Neural progenitor cell (in vitro differentiated cells): Measurements from ENCODE around the gene C12orf60. TPM values are rescaled to one million over a fixed set of nuclear protein-coding genes. Genes with fewer than 3 reads are reported as not detected.
A peak's percentile ranks its signal among the peaks of the same experiment; 100 is the strongest.

Experiments
- DNase-seq: peaks from one replicate; pipeline ENCODE4 v3.0.0-alpha.2; 2016; ENCODE audit warnings: low spot score
- H2AFZ ChIP-seq: fragments of 200-600 bp; sonication (generic); replicated peaks from 2 replicates; pipeline ENCODE4 v1.6.1; 2016; ENCODE audit warnings: antibody characterized with exemption
- H3F3A ChIP-seq: fragments of 200-600 bp; sonication (generic); 2 replicates; pipeline ENCODE4 v1.6.1; 2016; ENCODE audit warnings: antibody characterized with exemption, low read depth
- H3K27ac ChIP-seq: fragments of 200-600 bp; sonication (generic); 2 replicates; pipeline ENCODE4 v1.5.1; 2016; ENCODE audit warnings: mild to moderate bottlenecking
- H3K27me3 ChIP-seq: fragments of 200-600 bp; sonication (generic); 2 replicates; pipeline ENCODE4 v1.6.1; 2016; ENCODE audit warnings: mild to moderate bottlenecking, moderate library complexity
- H3K36me3 ChIP-seq: fragments of 200-600 bp; sonication (generic); 2 replicates; pipeline ENCODE4 v1.5.1; 2016
- H3K4me1 ChIP-seq: fragments of 200-600 bp; sonication (generic); 2 replicates; pipeline ENCODE4 v1.6.1; 2016; ENCODE audit warnings: mixed run types
- H3K4me2 ChIP-seq: fragments of 200-600 bp; sonication (generic); 2 replicates; pipeline ENCODE4 v1.6.1; 2016
- H3K4me3 ChIP-seq: fragments of 200-600 bp; sonication (generic); 2 replicates; pipeline ENCODE4 v1.5.1; 2016
- H3K79me2 ChIP-seq: fragments of 200-600 bp; sonication (generic); 2 replicates; pipeline ENCODE4 v1.6.1; 2016; ENCODE audit warnings: low read depth
- H3K9ac ChIP-seq: fragments of 200-600 bp; sonication (generic); 2 replicates; pipeline ENCODE4 v1.6.1; 2016
- H3K9me3 ChIP-seq: fragments of 200-600 bp; sonication (generic); 2 replicates; pipeline ENCODE4 v1.5.1; 2016; ENCODE audit warnings: low read depth
- H4K20me1 ChIP-seq: fragments of 200-600 bp; sonication (generic); 2 replicates; pipeline ENCODE4 v1.6.1; 2016; ENCODE audit warnings: low read depth
- H3K27ac Mint-ChIP-seq: 3 replicates; pipeline ENCODE4 v1.8.0; 2021; ENCODE audit warnings: mixed read lengths
- H3K27me3 Mint-ChIP-seq: 2 replicates; pipeline ENCODE4 v1.8.0; 2022; ENCODE audit warnings: low read depth, mild to moderate bottlenecking, inconsistent platforms, moderate library complexity, mixed read lengths; ENCODE audit not compliant: insufficient read depth
- H3K36me3 Mint-ChIP-seq: 3 replicates; pipeline ENCODE4 v1.8.0; 2021; ENCODE audit warnings: mixed read lengths
- H3K4me1 Mint-ChIP-seq: 3 replicates; pipeline ENCODE4 v1.8.0; 2021; ENCODE audit warnings: mixed read lengths
- H3K4me3 Mint-ChIP-seq: 3 replicates; pipeline ENCODE4 v1.8.0; 2021; ENCODE audit warnings: mild to moderate bottlenecking, moderate library complexity, mixed read lengths
- H3K9me3 Mint-ChIP-seq: 3 replicates; pipeline ENCODE4 v1.8.0; 2020; ENCODE audit warnings: mixed read lengths
- CTCF ChIP-seq: fragments of 200-600 bp; sonication (generic); IDR thresholded peaks from 2 replicates; pipeline ENCODE4 v1.5.1; 2017; ENCODE audit warnings: antibody characterized with exemption, mild to moderate bottlenecking
- EZH2 ChIP-seq: fragments of 200-600 bp; sonication (generic); IDR thresholded peaks from 2 replicates; pipeline ENCODE4 v1.6.1; 2017; ENCODE audit warnings: antibody characterized with exemption, mild to moderate bottlenecking, moderate library complexity
- EZH2phosphoT487 ChIP-seq: fragments of 200-600 bp; sonication (generic); IDR thresholded peaks from 2 replicates; pipeline ENCODE4 v1.6.1; 2017; ENCODE audit warnings: antibody characterized with exemption
- total RNA-seq: library from RNA; depleted of rRNA; stranded (reverse); fragments of >200 nt; gene quantifications from 2 replicates; pipeline ENCODE4 v1.2.3, GENCODE V29; 2015; ENCODE audit warnings: low replicate concordance

The C12orf60 gene
- total RNA-seq, 1 donor from 2014 or later = 5.4 TPM

GRCh38 chr12:14770496-14771461 is 32.7 kb upstream of the C12orf60 start:
- peak overlapping the region; percentile 39 for H3K9ac ChIP-seq
- peak overlapping the region; percentile 87 for H3K4me2 ChIP-seq
- peaks cover 30% of the 10 kb centered on the region for H3K27me3 Mint-ChIP-seq
- peak overlapping the region; percentile 84 for H3K27ac Mint-ChIP-seq
- TF ChIP-seq CTCF = no peak
- TF ChIP-seq EZH2 = no peak
- no peak for TF ChIP-seq EZH2phosphoT487
- H3K27me3 ChIP-seq = peaks cover 9% of the 10 kb centered on the region
- H3K4me1 ChIP-seq = peaks cover 8% of the 10 kb centered on the region
- peaks cover 31% of the 10 kb centered on the region for H3K79me2 ChIP-seq
- no peaks in the 10 kb centered on the region for H3K9me3 ChIP-seq
- H3F3A ChIP-seq = peaks cover 58% of the 10 kb centered on the region
- H3K4me3 ChIP-seq = peak overlapping the region; percentile 76
- peaks cover 26% of the 10 kb centered on the region for H4K20me1 ChIP-seq
- peak overlapping the region; percentile 95 for H3K4me3 Mint-ChIP-seq
- H3K9me3 Mint-ChIP-seq = peaks cover 7% of the 10 kb centered on the region
- H3K27ac ChIP-seq = peak overlapping the region; percentile 71
- H2AFZ ChIP-seq = no peak overlapping the region
- peak; percentile 90 for DNase-seq
- H3K4me1 Mint-ChIP-seq = peaks cover 30% of the 10 kb centered on the region
- H3K36me3 ChIP-seq = no peaks in the 10 kb centered on the region
- H3K36me3 Mint-ChIP-seq = peaks cover 12% of the 10 kb centered on the region

- peak overlapping the region; percentile 72 for H3K27ac Mint-ChIP-seq
- Histone ChIP-seq H3K36me3 (no peaks in the 10 kb centered on the region), H3K4me1 (peaks cover 8% of the 10 kb centered on the region), H3F3A (peaks cover 58% of the 10 kb centered on the region), H3K27ac (peak overlapping the region; percentile 71), H4K20me1 (peaks cover 27% of the 10 kb centered on the region), H3K79me2 (peaks cover 31% of the 10 kb centered on the region), H3K4me2 (peak overlapping the region; percentile 87), H3K4me3 (peak overlapping the region; percentile 76), H2AFZ (peak overlapping the region; percentile 9), H3K9me3 (no peaks in the 10 kb centered on the region), H3K9ac (no peak overlapping the region), H3K27me3 (peaks cover 9% of the 10 kb centered on the region)
- DNase-seq = peak; percentile 69
- H3K27me3 Mint-ChIP-seq = peaks cover 30% of the 10 kb centered on the region
- peak overlapping the region; percentile 76 for H3K4me3 Mint-ChIP-seq
- H3K4me1 Mint-ChIP-seq = peaks cover 37% of the 10 kb centered on the region
- H3K36me3 Mint-ChIP-seq = peaks cover 7% of the 10 kb centered on the region
- no peak for TF ChIP-seq EZH2
- TF ChIP-seq CTCF = no peak
- TF ChIP-seq EZH2phosphoT487 = no peak
- H3K9me3 Mint-ChIP-seq = peaks cover 7% of the 10 kb centered on the region
These were observed 31.8 kb upstream of the C12orf60 start for GRCh38 chr12:14771651-14772137.

GRCh38 chr12:14772946-14773345 is 30.5 kb upstream of the C12orf60 start:
- Histone ChIP-seq H3K27me3 (peaks cover 9% of the 10 kb centered on the region), H3K79me2 (peaks cover 28% of the 10 kb centered on the region), H3F3A (peaks cover 51% of the 10 kb centered on the region), H3K4me2 (peak overlapping the region; percentile 88), H3K4me3 (peak overlapping the region; percentile 88), H3K9me3 (no peaks in the 10 kb centered on the region), H3K9ac (no peak overlapping the region), H3K27ac (no peak overlapping the region), H3K4me1 (peaks cover 18% of the 10 kb centered on the region), H3K36me3 (no peaks in the 10 kb centered on the region), H4K20me1 (peaks cover 22% of the 10 kb centered on the region), H2AFZ (no peak overlapping the region)
- Mint-ChIP-seq H3K27me3 (peaks cover 30% of the 10 kb centered on the region), H3K27ac (no peak overlapping the region), H3K4me3 (peak overlapping the region; percentile 99), H3K36me3 (no peaks in the 10 kb centered on the region), H3K9me3 (peaks cover 7% of the 10 kb centered on the region), H3K4me1 (peaks cover 46% of the 10 kb centered on the region)
- TF ChIP-seq CTCF (no peak), EZH2 (no peak), EZH2phosphoT487 (no peak)
- DNase-seq = peak; percentile 36
